Measurements from ENCODE around the gene CYB561D1. TPM values are rescaled to one million over a fixed set of nuclear protein-coding genes. Genes with fewer than 3 reads are reported as not detected.

CYB561D1 gene
- total and polyA plus RNA-seq, 9 of the 15 experiments (the other 6 are each of a cell fraction or from before 2014, with no cell fraction given), result 0.71 to 7.2 (median 3.5) TPM

GRCh38 chr1:109484519-109484975 is 9.3 kb upstream of the CYB561D1 start:
- H3K9me3 ChIP-seq (replicated peaks; ENCODE audit: control insufficient read depth, insufficient read depth, low read depth, low read length), result no peaks in the 10 kb centered on the region
- ATAC-seq, result peak; percentile 34
- no peak for FAIRE-seq
- H3K36me3 ChIP-seq (ENCODE audit: control insufficient read depth, insufficient read depth, low read length), result peaks cover 37% of the 10 kb centered on the region; the same call in 1 of the 3 replicates
- H3K27ac ChIP-seq (ENCODE audit: extremely low read depth, low read depth, low read length), result peak overlapping the region; percentile 93
- in situ Hi-C loops (cut with MboI) (no loop called here), intact Hi-C loops (cut with micrococcal nuclease) (no loop called here)
- H3K4me1 ChIP-seq (replicated peaks in 1 of 2; ENCODE audit: control insufficient read depth in 2 of 2, insufficient read depth in 2 of 2, low read length in 2 of 2), result peaks cover 12 to 23% of the 10 kb centered on the region in 2 experiments; a peak in 4 of 5 replicates
- H4K20me1 ChIP-seq (replicated peaks; ENCODE audit: control insufficient read depth, insufficient read depth, low read length), result no peaks in the 10 kb centered on the region
- peak overlapping the region; percentile 99 for H2AFZ ChIP-seq (ENCODE audit: low read depth, low read length)
- TSS peak; percentile 68 for BruUV-seq (replicated peaks)
- peaks cover 14 to 21% of the 10 kb centered on the region in 2 experiments; a peak in 4 of 5 replicates for H3K27me3 ChIP-seq (ENCODE audit: control insufficient read depth in 2 of 2, insufficient read depth in 2 of 2, low read length in 2 of 2)
- CTCF ChIA-PET (ENCODE audit: low intra/inter-chr PET ratio), result no interaction called here
- H3K9me1 ChIP-seq (ENCODE audit: control insufficient read depth, insufficient read depth, low read length), result no peaks in the 10 kb centered on the region
- DNase-seq (ENCODE audit: extremely low read depth in 1 of 4, low spot score in 3 of 4), result peak in 3 of 4 experiments; percentile 34 to 62 (median 58)
- peak overlapping the region; percentile 98 for H3K4me2 ChIP-seq (ENCODE audit: insufficient read depth, low read length)
- peak overlapping the region; percentile 76 for H3K4me3 ChIP-seq
- POLR2A ChIA-PET, result interaction anchor here (0.6 to 4.1 kb wide), 7 partner anchors 23 to 567 kb away, joined by 3 to 21 read pairs (median 3); partner anchors contain the start of gene GNAI3
- peaks cover 9% of the 10 kb centered on the region; the same call in 2 of the 3 replicates for H3K79me2 ChIP-seq (ENCODE audit: control insufficient read depth, insufficient read depth, low read length)
- WGBS (ENCODE audit: insufficient coverage, low coverage, missing lambda C conversion rate), result 18% methylated on average over 15 of the region's 15 CpGs
- peak overlapping the region; percentile 87 to 100 for H3K9ac ChIP-seq (ENCODE audit: insufficient read depth in 1 of 2, low read depth in 2 of 2, low read length in 2 of 2)
- TF ChIP-seq GATAD2A (IDR thresholded peaks at IDR 0.05) (0 out of 2 replicates have a peak, but pooled peaks have one; percentile 5), MTA3 (IDR thresholded peaks at IDR 0.05; ENCODE audit: borderline replicate concordance) (no peak), MAFK (IDR thresholded peaks at IDR 0.05; ENCODE audit: low read length) (no peak), RAD21 (CRISPR knock-in tag; conservative IDR thresholded peaks at IDR 0.05 in 1 of 2, IDR thresholded peaks at IDR 0.05 in 1 of 2) (no peak), ZFP91 (CRISPR knock-in tag; IDR thresholded peaks at IDR 0.05) (no peak), TBL1XR1 (IDR thresholded peaks at IDR 0.05; ENCODE audit: low read length in 2 of 2) (no peak), L3MBTL2 (IDR thresholded peaks at IDR 0.05) (peak; percentile 18; the same call in 1 of the 2 replicates), HDAC1 (IDR thresholded peaks at IDR 0.05) (0 out of 4 replicates have a peak, but pooled peaks of 1 of the 2 experiments have one; percentile 66), ZBTB12 (CRISPR knock-in tag; IDR thresholded peaks at IDR 0.05) (no peak), BCOR (IDR thresholded peaks at IDR 0.05) (no peak), EP400 (IDR thresholded peaks at IDR 0.05) (peak; percentile 7; the same call in 1 of the 2 replicates), MTA1 (IDR thresholded peaks at IDR 0.05; ENCODE audit: borderline replicate concordance) (peak; percentile 12; the same call in 1 of the 2 replicates), PBX2 (CRISPR knock-in tag; IDR thresholded peaks at IDR 0.05; ENCODE audit: low read depth) (no peak), PBX2 (tag; conservative IDR thresholded peaks at IDR 0.05; ENCODE audit: low read depth) (no peak), PHB2 (IDR thresholded peaks at IDR 0.05; ENCODE audit: low read depth) (no peak), RAD51 (IDR thresholded peaks at IDR 0.05; ENCODE audit: borderline replicate concordance, low read depth) (no peak), HDGF (IDR thresholded peaks at IDR 0.05) (peak; percentile 98), HDAC8 (tag; IDR thresholded peaks at IDR 0.05) (no peak), PHF20 (IDR thresholded peaks at IDR 0.05; ENCODE audit: partially characterized antibody) (peak; percentile 5)

Data from K562 (cell line).